ENCODE results near the gene GNG2. TPM values are rescaled to one million over a fixed set of nuclear protein-coding genes. Genes with fewer than 3 reads are reported as not detected.

Gene GNG2
- total RNA-seq, 1 donor from 2014 or later, result 11.4 TPM

- Histone ChIP-seq H3K4me1 (no peaks in the 10 kb centered on the region), H3K36me3 (no peaks in the 10 kb centered on the region), H3K4me3 (no peak overlapping the region), H3K27me3 (no peaks in the 10 kb centered on the region), H3K27ac (no peak overlapping the region), H3K9me3 (no peaks in the 10 kb centered on the region)
- intact Hi-C loops (cut with DNase I), result no loop called here
- TF ChIP-seq, protein P1, sequence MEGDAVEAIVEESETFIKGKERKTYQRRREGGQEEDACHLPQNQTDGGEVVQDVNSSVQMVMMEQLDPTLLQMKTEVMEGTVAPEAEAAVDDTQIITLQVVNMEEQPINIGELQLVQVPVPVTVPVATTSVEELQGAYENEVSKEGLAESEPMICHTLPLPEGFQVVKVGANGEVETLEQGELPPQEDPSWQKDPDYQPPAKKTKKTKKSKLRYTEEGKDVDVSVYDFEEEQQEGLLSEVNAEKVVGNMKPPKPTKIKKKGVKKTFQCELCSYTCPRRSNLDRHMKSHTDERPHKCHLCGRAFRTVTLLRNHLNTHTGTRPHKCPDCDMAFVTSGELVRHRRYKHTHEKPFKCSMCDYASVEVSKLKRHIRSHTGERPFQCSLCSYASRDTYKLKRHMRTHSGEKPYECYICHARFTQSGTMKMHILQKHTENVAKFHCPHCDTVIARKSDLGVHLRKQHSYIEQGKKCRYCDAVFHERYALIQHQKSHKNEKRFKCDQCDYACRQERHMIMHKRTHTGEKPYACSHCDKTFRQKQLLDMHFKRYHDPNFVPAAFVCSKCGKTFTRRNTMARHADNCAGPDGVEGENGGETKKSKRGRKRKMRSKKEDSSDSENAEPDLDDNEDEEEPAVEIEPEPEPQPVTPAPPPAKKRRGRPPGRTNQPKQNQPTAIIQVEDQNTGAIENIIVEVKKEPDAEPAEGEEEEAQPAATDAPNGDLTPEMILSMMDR (IDR thresholded peaks at IDR 0.05), result no peak
- no peak for DNase-seq (ENCODE audit: low spot score in 2 of 2)
These were observed 23.9 kb downstream of the GNG2 start for GRCh38 chr14:51884086-51884927.

DNA sequence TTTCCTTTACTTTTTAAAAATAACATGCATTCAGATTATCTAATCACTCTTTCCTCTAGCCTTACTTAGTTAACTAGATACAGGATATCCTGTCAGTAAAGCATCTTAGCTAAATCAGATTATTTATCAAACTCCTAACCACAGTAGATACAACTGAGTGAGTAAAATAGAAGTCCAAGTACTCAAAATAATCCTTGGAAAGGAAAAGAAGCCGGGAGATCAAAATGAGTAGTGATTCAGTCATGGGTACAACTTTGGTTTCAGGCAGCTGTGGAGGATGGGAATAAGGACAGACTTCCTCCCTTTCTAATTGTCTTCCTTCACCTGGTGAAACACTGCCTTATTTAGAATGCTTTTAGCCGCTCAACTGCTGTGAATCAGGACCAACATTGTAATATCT is 29.4 kb downstream of the GNG2 start:
- Histone ChIP-seq H3K4me1 (no peaks in the 10 kb centered on the region), H3K4me3 (no peak overlapping the region), H3K36me3 (no peaks in the 10 kb centered on the region), H3K27ac (no peak overlapping the region), H3K27me3 (no peaks in the 10 kb centered on the region), H3K9me3 (no peaks in the 10 kb centered on the region)
- no peak for DNase-seq (ENCODE audit: low spot score in 2 of 2)
- intact Hi-C loops (cut with DNase I), result no loop called here
- TF ChIP-seq, protein P1 (IDR thresholded peaks at IDR 0.05), result no peak

DNA sequence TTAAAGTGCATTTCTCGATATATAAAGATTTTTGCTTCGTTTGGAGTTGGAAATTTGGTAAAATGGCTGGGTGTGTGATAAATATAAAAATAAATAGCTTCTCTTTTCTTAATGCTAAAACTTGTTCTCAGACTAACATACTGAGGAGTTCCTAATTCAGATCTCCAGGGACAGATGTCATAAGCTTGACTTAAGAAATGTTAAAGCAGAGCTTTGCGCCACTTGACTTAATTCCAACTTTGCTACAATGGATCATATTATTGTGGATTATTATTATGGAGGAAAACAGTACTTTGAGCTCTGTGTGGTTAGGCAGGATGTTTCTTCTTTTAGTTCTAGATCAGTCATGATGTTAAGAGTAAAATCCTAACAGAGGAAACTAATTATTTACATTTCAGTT is 33.8 kb downstream of the GNG2 start:
- intact Hi-C loops (cut with DNase I), result no loop called here
- Histone ChIP-seq H3K4me1 (no peaks in the 10 kb centered on the region), H3K9me3 (no peaks in the 10 kb centered on the region), H3K27ac (no peak overlapping the region), H3K36me3 (no peaks in the 10 kb centered on the region), H3K4me3 (no peak overlapping the region), H3K27me3 (no peaks in the 10 kb centered on the region)
- TF ChIP-seq, protein P1 (IDR thresholded peaks at IDR 0.05), result no peak
- DNase-seq (ENCODE audit: low spot score in 2 of 2), result no peak

- Histone ChIP-seq H3K27ac (no peak overlapping the region), H3K27me3 (no peaks in the 10 kb centered on the region), H3K4me1 (no peaks in the 10 kb centered on the region), H3K36me3 (no peaks in the 10 kb centered on the region), H3K9me3 (no peaks in the 10 kb centered on the region), H3K4me3 (no peak overlapping the region)
- DNase-seq (ENCODE audit: low spot score in 2 of 2), result no peak
- TF ChIP-seq, protein P1 (IDR thresholded peaks at IDR 0.05), result no peak
- intact Hi-C loops (cut with DNase I), result no loop called here
These were observed 35.0 kb downstream of the GNG2 start for GRCh38 chr14:51895375-51895774.

DNA sequence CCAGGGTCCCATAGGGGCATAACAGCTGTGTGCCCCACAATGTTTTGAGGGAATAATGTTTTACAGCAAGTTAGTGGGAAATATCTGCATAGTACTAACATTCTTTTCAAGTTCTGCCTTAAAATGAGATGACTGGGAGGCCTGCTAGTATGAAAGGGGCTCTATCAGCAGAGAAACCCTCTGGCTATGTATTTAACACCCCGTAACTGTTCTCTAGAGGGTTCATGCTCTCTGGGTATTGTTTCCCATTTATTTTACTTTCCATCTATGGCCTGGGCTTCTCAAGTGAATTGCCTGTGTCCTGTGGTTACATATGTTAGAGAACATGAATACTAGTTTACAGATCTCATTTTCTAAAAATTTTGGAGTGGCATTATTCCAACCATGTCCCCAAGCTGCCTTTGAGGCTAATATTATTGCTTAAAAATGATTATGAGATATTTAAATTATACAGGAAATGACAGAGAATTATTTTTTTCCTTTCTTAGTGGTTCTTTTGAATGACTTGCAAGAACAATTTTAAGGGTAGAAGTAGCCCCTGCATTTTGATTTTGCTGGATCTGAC is 37.5 kb downstream of the GNG2 start:
- H3K4me1 ChIP-seq, result no peaks in the 10 kb centered on the region
- TF ChIP-seq, protein P1 (IDR thresholded peaks at IDR 0.05), result no peak
- DNase-seq (ENCODE audit: low spot score in 2 of 2), result no peak
- H3K36me3 ChIP-seq, result no peaks in the 10 kb centered on the region
- intact Hi-C loops (cut with DNase I), result no loop called here
- H3K9me3 ChIP-seq, result no peaks in the 10 kb centered on the region
- H3K27me3 ChIP-seq, result no peaks in the 10 kb centered on the region
- no peak overlapping the region for H3K4me3 ChIP-seq
- no peak overlapping the region for H3K27ac ChIP-seq

Measured in ascending aorta (tissue), 2 donors.